WTC11 (cell line): Measurements from ENCODE around the gene FBXL7. TPM values are rescaled to one million over a fixed set of nuclear protein-coding genes. Genes with fewer than 3 reads are reported as not detected.

Experiments used
- ATAC-seq: fragments of 200-7000 bp; cut with Tn5 transposase; 2 replicates; pipeline ENCODE4 v1.10.0; 2021; ENCODE audit warnings: mild to moderate bottlenecking, moderate library complexity
- CTCF ChIA-PET: fragments of 300-600 bp; sonication (Branson Sonifier 250); formaldehyde crosslinking; loops from one replicate; lab custom pipeline; 2021; ENCODE audit warnings: antibody characterized with exemption; lab: Charles Lee
- POLR2A ChIA-PET: fragments of 350-600 bp; sonication (Branson Sonifier 250); formaldehyde crosslinking; loops from one replicate; lab custom pipeline; 2021; ENCODE audit warnings: antibody characterized with exemption; lab: Charles Lee
- DNase-seq: peaks from one replicate; pipeline ENCODE4 v3.0.0; 2021; ENCODE audit warnings: low spot score
- H3K27ac Mint-ChIP-seq: 2 replicates; pipeline ENCODE4 v1.8.0; 2021; ENCODE audit warnings: mixed read lengths
- H3K27me3 Mint-ChIP-seq: 2 replicates; pipeline ENCODE4 v1.8.0; 2021; ENCODE audit warnings: low read depth, mild to moderate bottlenecking, moderate library complexity, mixed read lengths
- H3K36me3 Mint-ChIP-seq: 2 replicates; pipeline ENCODE4 v1.8.0; 2021; ENCODE audit warnings: mixed read lengths
- H3K4me1 Mint-ChIP-seq: 2 replicates; pipeline ENCODE4 v1.8.0; 2022; ENCODE audit warnings: mixed read lengths
- H3K4me3 Mint-ChIP-seq: 2 replicates; pipeline ENCODE4 v1.8.0; 2021; ENCODE audit warnings: mild to moderate bottlenecking, moderate library complexity, mixed read lengths
- H3K9me3 Mint-ChIP-seq: 2 replicates; pipeline ENCODE4 v1.8.0; 2021; ENCODE audit warnings: mixed read lengths
- AR ChIP-seq: fragments of 250-450 bp; sonication (Bioruptor Pico); IDR thresholded peaks from 2 replicates; pipeline ENCODE4 v1.9.0; 2021; ENCODE audit warnings: mild to moderate bottlenecking
- E2F4 ChIP-seq: sonication (generic); formaldehyde crosslinking; IDR thresholded peaks from 2 replicates; pipeline ENCODE4 v1.8.1; 2022; ENCODE audit warnings: low read depth, mild to moderate bottlenecking, moderate library complexity, missing genetic modification reagents, borderline replicate concordance
- ESRRA ChIP-seq: sonication (generic); formaldehyde crosslinking; IDR thresholded peaks from 2 replicates; pipeline ENCODE4 v1.8.1; 2022; ENCODE audit warnings: mild to moderate bottlenecking, missing genetic modification reagents, borderline replicate concordance
- FOXP1 ChIP-seq: sonication (generic); formaldehyde crosslinking; IDR thresholded peaks from 2 replicates; pipeline ENCODE4 v1.8.0; 2022; ENCODE audit warnings: missing genetic modification reagents, mild to moderate bottlenecking, moderate library complexity, borderline replicate concordance
- GABPB1 ChIP-seq: sonication (generic); formaldehyde crosslinking; IDR thresholded peaks from 2 replicates; pipeline ENCODE4 v1.8.1; 2023; ENCODE audit warnings: mild to moderate bottlenecking, missing genetic modification reagents
- GTF2I ChIP-seq: fragments of 250-450 bp; sonication (Bioruptor Pico); conservative IDR thresholded peaks from 2 replicates; pipeline ENCODE4 v1.4.0; 2021; ENCODE audit warnings: mild to moderate bottlenecking
- HMGXB4 ChIP-seq: sonication (generic); formaldehyde crosslinking; IDR thresholded peaks from 2 replicates; pipeline ENCODE4 v1.8.1; 2023; ENCODE audit warnings: mild to moderate bottlenecking, moderate library complexity, missing genetic modification reagents
- MLX ChIP-seq: sonication (generic); formaldehyde crosslinking; IDR thresholded peaks from 2 replicates; pipeline ENCODE4 v1.8.1; 2023; ENCODE audit warnings: mild to moderate bottlenecking, missing genetic modification reagents, moderate library complexity
- RORB ChIP-seq: fragments of 250-450 bp; sonication (Bioruptor Pico); IDR thresholded peaks from 2 replicates; pipeline ENCODE4 v1.9.0; 2021; ENCODE audit warnings: mild to moderate bottlenecking
- SOX15 ChIP-seq: fragments of 250-450 bp; sonication (Bioruptor Pico); IDR thresholded peaks from 2 replicates; pipeline ENCODE4 v1.9.0; 2021; ENCODE audit warnings: mild to moderate bottlenecking
- SP1 ChIP-seq: sonication (generic); formaldehyde crosslinking; conservative IDR thresholded peaks from 2 replicates; pipeline ENCODE4 v1.8.1; 2022; ENCODE audit warnings: missing genetic modification reagents
- ZBTB21 ChIP-seq: sonication (generic); formaldehyde crosslinking; IDR thresholded peaks from 2 replicates; pipeline ENCODE4 v1.8.1; 2023; ENCODE audit warnings: mild to moderate bottlenecking, missing genetic modification reagents, borderline replicate concordance
- ZNF138 ChIP-seq: sonication (generic); formaldehyde crosslinking; conservative IDR thresholded peaks from 2 replicates; pipeline ENCODE4 v1.8.1; 2022; ENCODE audit warnings: mild to moderate bottlenecking, moderate library complexity, missing genetic modification reagents
- total RNA-seq: library from RNA; stranded (reverse); gene quantifications from 3 replicates; pipeline ENCODE4 v1.2.3, GENCODE V29; 2021
- TF ChIP-seq, protein P1 (sequence below): sonication (generic); formaldehyde crosslinking; IDR thresholded peaks from 2 replicates; pipeline ENCODE4 v1.8.1; 2022; ENCODE audit warnings: missing genetic modification reagents, borderline replicate concordance
- TF ChIP-seq, protein P2 (sequence below): fragments of 250-450 bp; sonication (Bioruptor Pico); conservative IDR thresholded peaks from 2 replicates; pipeline ENCODE4 v1.9.0; 2021; ENCODE audit warnings: mild to moderate bottlenecking
- TF ChIP-seq, protein P3 (sequence below): fragments of 250-450 bp; sonication (Bioruptor Pico); IDR thresholded peaks from 2 replicates; pipeline ENCODE4 v1.9.0; 2021; ENCODE audit warnings: moderate library complexity, mild to moderate bottlenecking, inconsistent platforms, borderline replicate concordance

FBXL7 gene
- total RNA-seq, 1 experiment from 2014 or later = 13.8 TPM

GRCh38 chr5:15585128-15585527, 85.1 kb downstream of the FBXL7 start:
- H3K4me3 Mint-ChIP-seq = no peak overlapping the region
- DNase-seq (no peak), ATAC-seq (no peak)
- H3K27me3 Mint-ChIP-seq = no peaks in the 10 kb centered on the region
- POLR2A ChIA-PET = no interaction called here
- TF ChIP-seq ZBTB21 (CRISPR knock-in tag) (no peak), HMGXB4 (CRISPR knock-in tag) (no peak), ESRRA (CRISPR knock-in tag) (no peak), GABPB1 (CRISPR knock-in tag) (no peak)
- TF ChIP-seq, protein P1, sequence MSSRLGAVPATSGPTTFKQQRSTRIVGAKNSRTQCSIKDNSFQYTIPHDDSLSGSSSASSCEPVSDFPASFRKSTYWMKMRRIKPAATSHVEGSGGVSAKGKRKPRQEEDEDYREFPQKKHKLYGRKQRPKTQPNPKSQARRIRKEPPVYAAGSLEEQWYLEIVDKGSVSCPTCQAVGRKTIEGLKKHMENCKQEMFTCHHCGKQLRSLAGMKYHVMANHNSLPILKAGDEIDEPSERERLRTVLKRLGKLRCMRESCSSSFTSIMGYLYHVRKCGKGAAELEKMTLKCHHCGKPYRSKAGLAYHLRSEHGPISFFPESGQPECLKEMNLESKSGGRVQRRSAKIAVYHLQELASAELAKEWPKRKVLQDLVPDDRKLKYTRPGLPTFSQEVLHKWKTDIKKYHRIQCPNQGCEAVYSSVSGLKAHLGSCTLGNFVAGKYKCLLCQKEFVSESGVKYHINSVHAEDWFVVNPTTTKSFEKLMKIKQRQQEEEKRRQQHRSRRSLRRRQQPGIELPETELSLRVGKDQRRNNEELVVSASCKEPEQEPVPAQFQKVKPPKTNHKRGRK (CRISPR knock-in tag) = no peak
- TF ChIP-seq, protein P2, sequence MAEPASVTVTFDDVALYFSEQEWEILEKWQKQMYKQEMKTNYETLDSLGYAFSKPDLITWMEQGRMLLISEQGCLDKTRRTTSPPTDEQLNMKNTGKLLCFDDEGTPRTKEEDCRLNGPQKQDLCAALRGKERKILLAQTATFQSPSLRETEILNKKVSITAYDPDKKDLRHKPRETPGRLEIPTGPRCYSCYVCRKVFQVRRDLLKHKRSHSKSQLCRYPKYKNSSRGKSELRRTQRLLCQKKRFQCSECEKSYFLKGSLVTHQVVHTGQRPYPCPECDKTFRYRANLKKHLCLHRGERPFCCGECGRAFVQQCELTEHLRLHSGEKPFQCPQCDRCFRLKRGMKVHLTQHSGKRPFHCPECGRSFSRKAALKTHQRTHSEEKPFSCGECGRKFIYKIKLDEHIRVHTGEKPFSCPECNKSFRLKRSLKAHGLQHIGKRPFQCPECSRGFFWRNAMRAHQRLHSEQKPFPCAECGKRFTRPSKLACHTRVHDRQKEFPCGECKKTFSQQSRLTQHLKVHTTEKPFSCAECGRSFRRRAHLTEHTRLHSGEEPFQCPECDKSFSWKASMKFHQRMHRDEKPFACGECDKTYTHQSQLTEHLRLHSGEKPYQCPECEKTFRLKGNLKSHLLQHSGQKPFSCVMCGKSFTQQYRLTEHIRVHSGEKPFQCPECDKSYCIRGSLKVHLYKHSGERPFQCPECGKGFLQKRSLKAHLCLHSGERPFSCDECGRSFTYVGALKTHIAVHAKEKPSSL (CRISPR knock-in tag) = no peak
- peaks cover 7% of the 10 kb centered on the region for H3K4me1 Mint-ChIP-seq
- CTCF ChIA-PET = no interaction called here
- H3K36me3 Mint-ChIP-seq = peaks cover 45% of the 10 kb centered on the region
- H3K9me3 Mint-ChIP-seq = peaks cover 34% of the 10 kb centered on the region
- no peak overlapping the region for H3K27ac Mint-ChIP-seq

DNA sequence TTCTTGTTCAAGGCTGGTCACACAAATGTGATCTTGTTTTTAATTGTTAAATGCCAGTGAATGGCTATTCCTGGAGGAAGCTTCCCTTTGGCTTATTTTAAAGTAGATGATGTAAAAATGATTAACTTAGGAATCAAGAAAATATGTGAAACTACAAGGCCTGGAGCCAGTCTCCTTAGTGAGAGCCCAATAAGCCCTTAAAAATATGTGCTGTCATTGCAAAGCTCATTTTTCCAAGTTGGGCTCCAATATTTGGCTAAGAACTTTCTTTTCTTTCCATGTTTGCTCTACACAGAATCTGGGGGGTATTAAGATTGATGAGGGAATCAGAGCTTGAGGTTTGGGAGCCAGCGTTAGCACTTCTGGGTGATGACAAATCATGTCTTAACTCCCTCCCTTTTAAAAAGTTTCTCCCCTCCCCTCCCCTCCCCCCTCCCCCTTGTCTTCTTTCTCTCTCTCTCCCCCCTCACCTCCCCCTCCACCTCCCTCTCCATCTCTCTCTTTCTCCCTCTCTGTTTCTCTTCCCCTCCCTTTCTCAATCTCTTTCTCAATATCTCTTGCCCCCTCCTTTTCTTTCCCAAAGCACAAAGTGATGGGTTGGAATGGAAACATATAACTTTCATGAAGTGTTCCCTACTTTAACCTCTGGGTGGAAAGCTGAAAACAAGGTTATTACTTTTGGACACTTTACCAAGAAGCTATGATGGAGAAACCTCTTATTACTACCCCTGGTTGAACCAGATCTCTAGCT, 86.0 kb downstream of the FBXL7 start:
- no peak for TF ChIP-seq MLX (CRISPR knock-in tag)
- TF ChIP-seq RORB (CRISPR knock-in tag) = no peak
- TF ChIP-seq SOX15 = no peak
- TF ChIP-seq AR (CRISPR knock-in tag) = no peak
- TF ChIP-seq GTF2I (CRISPR knock-in tag) = no peak
- no peak for TF ChIP-seq E2F4 (CRISPR knock-in tag)
- TF ChIP-seq FOXP1 = no peak
- TF ChIP-seq, protein P3, sequence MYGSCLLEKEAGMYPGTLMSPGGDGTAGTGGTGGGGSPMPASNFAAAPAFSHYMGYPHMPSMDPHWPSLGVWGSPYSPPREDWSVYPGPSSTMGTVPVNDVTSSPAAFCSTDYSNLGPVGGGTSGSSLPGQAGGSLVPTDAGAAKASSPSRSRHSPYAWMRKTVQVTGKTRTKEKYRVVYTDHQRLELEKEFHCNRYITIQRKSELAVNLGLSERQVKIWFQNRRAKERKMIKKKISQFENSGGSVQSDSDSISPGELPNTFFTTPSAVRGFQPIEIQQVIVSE (CRISPR knock-in tag) = no peak
- no peak for TF ChIP-seq SP1 (CRISPR knock-in tag)
- no peak for TF ChIP-seq ZNF138
- no peak overlapping the region for H3K27ac Mint-ChIP-seq
- CTCF ChIA-PET = interaction anchor here (1.1 kb wide), 1 partner anchor 48 kb away, joined by 3 read pairs; no protein-coding TSS in a partner anchor
- H3K4me1 Mint-ChIP-seq = peaks cover 7% of the 10 kb centered on the region
- POLR2A ChIA-PET = interaction anchor here (0.5 kb wide), 1 partner anchor 1042 kb away, joined by 4 read pairs; no protein-coding TSS in a partner anchor
- H3K36me3 Mint-ChIP-seq = peaks cover 40% of the 10 kb centered on the region
- no peak for DNase-seq
- peaks cover 34% of the 10 kb centered on the region for H3K9me3 Mint-ChIP-seq
- no peak for ATAC-seq
- no peak overlapping the region for H3K4me3 Mint-ChIP-seq
- H3K27me3 Mint-ChIP-seq = no peaks in the 10 kb centered on the region
